GM18507 (cell line): ENCODE data around the gene OR2T5.
"Not testable (repeated sequence)": the region's sequence is repeated elsewhere in the genome, so short reads cannot be mapped to it uniquely, and the experiment has no call there.

Source experiments
- DNase-seq: peaks from one replicate; pipeline ENCODE4 v3.0.0; 2011; ENCODE audit warnings: low read depth; ENCODE audit not compliant: insufficient read length; ENCODE audit errors: extremely low spot score
- FAIRE-seq: peaks from 2 replicates; lab custom pipeline; 2011; peaks lifted over from hg19 to GRCh38; lab: Jason Lieb, UNC

Gene OR2T5

GRCh38 chr1:248481686-248482579 is 6.5 kb upstream of the OR2T5 start:
- peak; percentile 80 for FAIRE-seq

GRCh38 chr1:248496661-248497060 is 8.3 kb downstream of the OR2T5 start:
- FAIRE-seq, DNase-seq: not testable (repeated sequence)

More at GRCh38 chr1:248481686-248482579, 6.5 kb upstream of the OR2T5 start:
- DNase-seq: not testable (repeated sequence)

GRCh38 chr1:248500305-248501035 is 12.1 kb downstream of the OR2T5 start:
- not testable (repeated sequence) for DNase-seq, FAIRE-seq

GRCh38 chr1:248507773-248508172 is 19.4 kb downstream of the OR2T5 start, which contains the start of gene OR2G6:
TSS of gene OR2G6 (plus strand) at chr1:248508073. CDS start at chr1:248521647, 13,574 bp downstream.
- not testable (repeated sequence) for DNase-seq
- FAIRE-seq: peak; percentile 65

GRCh38 chr1:248510217-248510616 is 21.8 kb downstream of the OR2T5 start:
- FAIRE-seq: not testable (repeated sequence)

GRCh38 chr1:248521856-248522255 is 33.5 kb downstream of the OR2T5 start:
- DNase-seq: no peak
- no peak for FAIRE-seq

More at GRCh38 chr1:248510217-248510616, 21.8 kb downstream of the OR2T5 start:
- not testable (repeated sequence) for DNase-seq

- not testable (repeated sequence) for DNase-seq
- peak; percentile 83 for FAIRE-seq
Observed at GRCh38 chr1:248537449-248537848, 49.1 kb downstream of the OR2T5 start.
